HepG2 (cell line): ENCODE results near the gene NOTCH4. TPM values are rescaled to one million over a fixed set of nuclear protein-coding genes. Genes with fewer than 3 reads are reported as not detected.

Experiments
- ZFP37 ChIP-seq: sonication (generic); formaldehyde crosslinking; IDR thresholded peaks from 2 replicates; pipeline ENCODE4 v1.4.0; 2020; ENCODE audit warnings: missing genetic modification reagents, borderline replicate concordance
- ZNF225 ChIP-seq: sonication (generic); formaldehyde crosslinking; IDR thresholded peaks from 2 replicates; pipeline ENCODE4 v1.4.0; 2020; ENCODE audit warnings: mild to moderate bottlenecking, missing genetic modification reagents
- ZNF598 ChIP-seq: sonication (generic); formaldehyde crosslinking; IDR thresholded peaks from 2 replicates; pipeline ENCODE4 v1.5.1; 2020; ENCODE audit warnings: mild to moderate bottlenecking, missing genetic modification reagents, borderline replicate concordance
- ZNF777 ChIP-seq: sonication (generic); formaldehyde crosslinking; IDR thresholded peaks from 2 replicates; pipeline ENCODE4 v1.4.0; 2020; ENCODE audit warnings: missing genetic modification reagents
- polyA plus RNA-seq, 8 experiments: library from polyadenylated mRNA; depleted of rRNA in 3 of 8; stranded (reverse) in 7 of 8; unstranded in 1 of 8; fragments of >200 nt; fragmentation: Illumina TruSeq in 4 of 8; extraction: Trizol in 4 of 8; gene quantifications; 2 replicates each; pipeline versions ENCODE4 v1.2.1 to v1.2.3, GENCODE V29; 2011 to 2016; ENCODE audit warnings: low read depth in 4 of 8, missing spikeins in 1 of 8, mixed read lengths in 1 of 8; ENCODE audit not compliant: insufficient read depth in 1 of 8
- total RNA-seq, 5 experiments: library from RNA; depleted of rRNA; stranded (reverse); fragments of >200 nt; fragmentation: Illumina TruSeq; extraction: Trizol; gene quantifications; 2 replicates each; pipeline ENCODE4 v1.2.3, GENCODE V29; 2016; ENCODE audit warnings: low read depth in 1 of 5
- TF ChIP-seq, protein P1 (sequence below): IDR thresholded peaks from 2 replicates; pipeline ENCODE4 v1.4.0; 2020; ENCODE audit warnings: mild to moderate bottlenecking, missing genetic modification reagents
- TF ChIP-seq, protein P2 (sequence below), 2 experiments: IDR thresholded peaks; 2 replicates each; pipeline ENCODE4 v1.6.1; 2011 to 2012; ENCODE audit warnings: low read length in 2 of 2, borderline replicate concordance in 1 of 2, low read depth in 1 of 2, mild to moderate bottlenecking in 1 of 2, moderate library complexity in 1 of 2
- TF ChIP-seq, protein P3 (sequence below): sonication (generic); formaldehyde crosslinking; IDR thresholded peaks from 2 replicates; pipeline ENCODE4 v1.4.0; 2020; ENCODE audit warnings: missing genetic modification reagents

The NOTCH4 gene
- total and polyA plus RNA-seq, 2 of the 13 experiments (the other 11 are each of a cell fraction or from before 2014, with no cell fraction given) = 0.51 to 0.83 TPM

DNA sequence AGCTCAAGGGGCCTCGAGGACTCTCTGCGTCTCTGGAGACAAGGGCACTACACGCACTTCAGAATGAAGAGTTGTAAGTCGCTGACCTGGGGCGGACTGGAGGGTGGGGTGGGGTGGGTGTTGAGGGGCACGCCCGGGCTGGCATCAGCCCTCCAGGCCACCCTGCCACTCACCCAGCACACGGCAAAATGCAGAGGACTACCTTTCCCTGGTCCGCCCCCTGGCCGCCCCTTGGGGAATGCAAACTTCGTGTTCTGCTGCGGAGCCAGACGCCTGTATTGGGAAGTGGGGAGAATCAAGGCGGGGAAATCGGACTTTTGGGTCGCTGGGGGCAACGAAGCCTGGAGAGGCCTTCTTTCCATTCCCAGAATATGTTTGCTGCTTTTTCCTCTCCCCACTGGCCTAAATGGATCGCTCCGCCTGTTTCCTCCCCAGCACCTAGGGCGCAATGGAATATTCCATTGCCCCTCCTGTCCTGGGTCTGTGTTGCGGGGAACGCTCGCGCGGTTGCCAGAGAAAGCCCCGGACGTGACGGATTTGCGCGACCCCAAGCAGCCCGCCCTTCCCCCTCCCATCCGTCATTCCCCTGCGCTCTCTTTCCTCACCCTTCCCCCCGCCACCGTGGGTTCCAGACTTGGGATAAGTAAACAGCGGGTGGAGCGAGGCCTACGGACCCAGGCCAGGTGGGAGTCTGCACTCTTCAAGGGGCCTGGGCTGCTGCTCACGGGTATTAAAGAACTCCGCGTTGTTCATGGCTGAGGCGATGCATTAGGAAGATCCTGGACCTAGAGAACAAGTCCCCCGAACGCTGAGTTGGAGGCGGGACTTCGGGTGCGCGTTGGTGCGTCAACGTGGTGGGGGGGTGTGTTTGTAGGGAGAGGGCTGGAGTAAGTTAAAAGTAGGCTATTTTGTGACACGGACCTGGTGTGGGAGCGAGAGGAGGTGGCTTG, 70.0 kb downstream of the NOTCH4 start, which contains the start of gene PPT2 (continued):
- peak; percentile 84; the same call in 1 of the 2 replicates for TF ChIP-seq ZNF225 (CRISPR knock-in tag)
- TF ChIP-seq, protein P1, sequence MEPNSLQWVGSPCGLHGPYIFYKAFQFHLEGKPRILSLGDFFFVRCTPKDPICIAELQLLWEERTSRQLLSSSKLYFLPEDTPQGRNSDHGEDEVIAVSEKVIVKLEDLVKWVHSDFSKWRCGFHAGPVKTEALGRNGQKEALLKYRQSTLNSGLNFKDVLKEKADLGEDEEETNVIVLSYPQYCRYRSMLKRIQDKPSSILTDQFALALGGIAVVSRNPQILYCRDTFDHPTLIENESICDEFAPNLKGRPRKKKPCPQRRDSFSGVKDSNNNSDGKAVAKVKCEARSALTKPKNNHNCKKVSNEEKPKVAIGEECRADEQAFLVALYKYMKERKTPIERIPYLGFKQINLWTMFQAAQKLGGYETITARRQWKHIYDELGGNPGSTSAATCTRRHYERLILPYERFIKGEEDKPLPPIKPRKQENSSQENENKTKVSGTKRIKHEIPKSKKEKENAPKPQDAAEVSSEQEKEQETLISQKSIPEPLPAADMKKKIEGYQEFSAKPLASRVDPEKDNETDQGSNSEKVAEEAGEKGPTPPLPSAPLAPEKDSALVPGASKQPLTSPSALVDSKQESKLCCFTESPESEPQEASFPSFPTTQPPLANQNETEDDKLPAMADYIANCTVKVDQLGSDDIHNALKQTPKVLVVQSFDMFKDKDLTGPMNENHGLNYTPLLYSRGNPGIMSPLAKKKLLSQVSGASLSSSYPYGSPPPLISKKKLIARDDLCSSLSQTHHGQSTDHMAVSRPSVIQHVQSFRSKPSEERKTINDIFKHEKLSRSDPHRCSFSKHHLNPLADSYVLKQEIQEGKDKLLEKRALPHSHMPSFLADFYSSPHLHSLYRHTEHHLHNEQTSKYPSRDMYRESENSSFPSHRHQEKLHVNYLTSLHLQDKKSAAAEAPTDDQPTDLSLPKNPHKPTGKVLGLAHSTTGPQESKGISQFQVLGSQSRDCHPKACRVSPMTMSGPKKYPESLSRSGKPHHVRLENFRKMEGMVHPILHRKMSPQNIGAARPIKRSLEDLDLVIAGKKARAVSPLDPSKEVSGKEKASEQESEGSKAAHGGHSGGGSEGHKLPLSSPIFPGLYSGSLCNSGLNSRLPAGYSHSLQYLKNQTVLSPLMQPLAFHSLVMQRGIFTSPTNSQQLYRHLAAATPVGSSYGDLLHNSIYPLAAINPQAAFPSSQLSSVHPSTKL = peak; percentile 48; the same call in 1 of the 2 replicates
- TF ChIP-seq, protein P2, sequence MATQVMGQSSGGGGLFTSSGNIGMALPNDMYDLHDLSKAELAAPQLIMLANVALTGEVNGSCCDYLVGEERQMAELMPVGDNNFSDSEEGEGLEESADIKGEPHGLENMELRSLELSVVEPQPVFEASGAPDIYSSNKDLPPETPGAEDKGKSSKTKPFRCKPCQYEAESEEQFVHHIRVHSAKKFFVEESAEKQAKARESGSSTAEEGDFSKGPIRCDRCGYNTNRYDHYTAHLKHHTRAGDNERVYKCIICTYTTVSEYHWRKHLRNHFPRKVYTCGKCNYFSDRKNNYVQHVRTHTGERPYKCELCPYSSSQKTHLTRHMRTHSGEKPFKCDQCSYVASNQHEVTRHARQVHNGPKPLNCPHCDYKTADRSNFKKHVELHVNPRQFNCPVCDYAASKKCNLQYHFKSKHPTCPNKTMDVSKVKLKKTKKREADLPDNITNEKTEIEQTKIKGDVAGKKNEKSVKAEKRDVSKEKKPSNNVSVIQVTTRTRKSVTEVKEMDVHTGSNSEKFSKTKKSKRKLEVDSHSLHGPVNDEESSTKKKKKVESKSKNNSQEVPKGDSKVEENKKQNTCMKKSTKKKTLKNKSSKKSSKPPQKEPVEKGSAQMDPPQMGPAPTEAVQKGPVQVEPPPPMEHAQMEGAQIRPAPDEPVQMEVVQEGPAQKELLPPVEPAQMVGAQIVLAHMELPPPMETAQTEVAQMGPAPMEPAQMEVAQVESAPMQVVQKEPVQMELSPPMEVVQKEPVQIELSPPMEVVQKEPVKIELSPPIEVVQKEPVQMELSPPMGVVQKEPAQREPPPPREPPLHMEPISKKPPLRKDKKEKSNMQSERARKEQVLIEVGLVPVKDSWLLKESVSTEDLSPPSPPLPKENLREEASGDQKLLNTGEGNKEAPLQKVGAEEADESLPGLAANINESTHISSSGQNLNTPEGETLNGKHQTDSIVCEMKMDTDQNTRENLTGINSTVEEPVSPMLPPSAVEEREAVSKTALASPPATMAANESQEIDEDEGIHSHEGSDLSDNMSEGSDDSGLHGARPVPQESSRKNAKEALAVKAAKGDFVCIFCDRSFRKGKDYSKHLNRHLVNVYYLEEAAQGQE (IDR thresholded peaks at IDR 0.05; ENCODE audit: borderline replicate concordance in 1 of 2, low read depth in 1 of 2, low read length in 2 of 2) = peak in 1 of 2 experiments; percentile 34; a peak in 1 of 4 replicates
- no peak for TF ChIP-seq ZNF598
- TF ChIP-seq, protein P3, sequence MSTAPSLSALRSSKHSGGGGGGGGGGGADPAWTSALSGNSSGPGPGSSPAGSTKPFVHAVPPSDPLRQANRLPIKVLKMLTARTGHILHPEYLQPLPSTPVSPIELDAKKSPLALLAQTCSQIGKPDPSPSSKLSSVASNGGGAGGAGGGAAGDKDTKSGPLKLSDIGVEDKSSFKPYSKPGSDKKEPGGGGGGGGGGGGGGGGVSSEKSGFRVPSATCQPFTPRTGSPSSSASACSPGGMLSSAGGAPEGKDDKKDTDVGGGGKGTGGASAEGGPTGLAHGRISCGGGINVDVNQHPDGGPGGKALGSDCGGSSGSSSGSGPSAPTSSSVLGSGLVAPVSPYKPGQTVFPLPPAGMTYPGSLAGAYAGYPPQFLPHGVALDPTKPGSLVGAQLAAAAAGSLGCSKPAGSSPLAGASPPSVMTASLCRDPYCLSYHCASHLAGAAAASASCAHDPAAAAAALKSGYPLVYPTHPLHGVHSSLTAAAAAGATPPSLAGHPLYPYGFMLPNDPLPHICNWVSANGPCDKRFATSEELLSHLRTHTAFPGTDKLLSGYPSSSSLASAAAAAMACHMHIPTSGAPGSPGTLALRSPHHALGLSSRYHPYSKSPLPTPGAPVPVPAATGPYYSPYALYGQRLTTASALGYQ = peak; percentile 80
- TF ChIP-seq ZNF777 (CRISPR knock-in tag) = no peak; the same call in 1 of the 2 replicates
- peak; percentile 97 for TF ChIP-seq ZFP37
